HG03558 (cell line): ENCODE measurements around the gene TAF15.

Experiments
- ATAC-seq: cut with Tn5 transposase; IDR thresholded peaks from one replicate; pipeline ENCODE4 v1.9.1; 2021; ENCODE audit warnings: moderate number of reproducible peaks; ENCODE audit not compliant: unreplicated experiment; ENCODE audit errors: extremely low read depth

The TAF15 gene

GRCh38 chr17:35812456-35812855 is 3.2 kb downstream of the TAF15 start:
- no peak for ATAC-seq

DNA sequence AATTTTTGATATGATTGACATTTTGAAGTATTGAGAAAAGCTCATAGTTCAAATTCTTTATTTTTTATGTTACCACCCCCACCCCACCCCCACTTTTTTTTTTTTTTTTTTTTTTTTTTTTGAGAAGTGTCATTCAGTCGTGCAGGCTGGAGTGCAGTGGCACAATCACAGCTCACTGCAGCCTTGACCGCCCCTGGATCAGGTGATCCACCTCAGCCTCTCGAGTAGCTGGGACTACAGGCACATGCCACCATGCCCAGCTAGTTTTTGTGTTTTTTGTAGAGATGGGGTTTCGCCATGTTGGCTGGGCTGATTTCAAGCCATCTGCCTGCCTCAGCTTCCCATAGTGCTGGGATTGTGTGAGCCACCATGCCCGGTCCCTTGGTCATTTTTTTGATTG is 7.4 kb downstream of the TAF15 start:
- ATAC-seq, result no peak

DNA sequence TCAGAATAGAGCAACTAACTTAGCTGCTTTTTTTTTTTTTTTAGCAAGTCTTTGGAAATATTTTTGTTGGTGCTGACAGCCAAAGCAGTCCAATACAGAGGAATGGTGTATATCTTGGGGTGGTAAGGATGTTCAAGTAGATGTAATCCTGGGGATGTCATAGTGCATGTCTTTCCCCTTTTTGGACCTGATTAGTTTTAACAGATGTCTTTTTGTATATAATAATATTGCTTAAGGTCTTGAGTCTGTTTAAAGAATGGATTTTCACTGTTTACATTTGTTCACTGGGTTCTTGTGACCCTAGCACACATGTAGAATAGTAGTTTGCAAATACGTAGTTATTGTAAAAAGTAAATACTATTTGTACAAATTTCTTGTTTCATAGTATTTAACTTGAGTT is 7.9 kb downstream of the TAF15 start:
- ATAC-seq, result no peak

DNA sequence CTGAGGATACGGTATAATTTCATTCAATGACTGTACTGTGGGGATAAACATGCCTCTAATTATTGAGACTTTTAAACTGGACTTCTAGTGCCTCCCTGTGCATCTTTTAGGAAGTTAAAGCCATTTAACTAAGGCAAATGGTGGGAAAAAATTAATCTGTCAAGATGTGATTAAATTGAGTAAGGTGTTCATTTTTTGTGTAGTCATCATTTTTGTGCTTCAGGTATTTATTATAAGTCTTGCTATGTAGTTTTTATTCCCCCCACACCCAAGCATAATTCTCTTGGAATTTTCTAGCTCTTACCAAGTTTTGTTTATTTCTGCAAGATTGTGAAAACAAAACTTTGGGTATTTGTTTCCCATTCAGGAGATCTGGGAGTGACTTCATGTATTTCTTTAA is 10.2 kb downstream of the TAF15 start:
- no peak for ATAC-seq

DNA sequence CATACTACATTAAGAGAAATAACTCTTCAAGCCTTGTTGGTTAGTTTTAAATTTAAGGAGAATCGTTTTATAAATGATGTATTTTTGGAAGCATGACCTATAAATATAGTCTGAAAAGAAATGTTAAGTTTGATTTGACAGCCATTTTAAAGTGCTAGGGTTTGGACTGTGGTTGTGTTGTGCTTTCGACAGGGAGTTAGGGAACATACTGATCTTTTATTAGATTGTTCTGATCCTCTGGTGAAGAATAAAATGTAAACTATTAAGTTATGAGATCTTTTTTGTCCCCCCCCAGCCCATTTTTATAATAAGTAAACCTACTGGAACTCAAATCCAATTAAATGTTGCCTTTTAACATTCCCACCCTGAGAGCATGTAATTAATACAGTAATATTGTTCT is 12.0 kb downstream of the TAF15 start:
- no peak for ATAC-seq

DNA sequence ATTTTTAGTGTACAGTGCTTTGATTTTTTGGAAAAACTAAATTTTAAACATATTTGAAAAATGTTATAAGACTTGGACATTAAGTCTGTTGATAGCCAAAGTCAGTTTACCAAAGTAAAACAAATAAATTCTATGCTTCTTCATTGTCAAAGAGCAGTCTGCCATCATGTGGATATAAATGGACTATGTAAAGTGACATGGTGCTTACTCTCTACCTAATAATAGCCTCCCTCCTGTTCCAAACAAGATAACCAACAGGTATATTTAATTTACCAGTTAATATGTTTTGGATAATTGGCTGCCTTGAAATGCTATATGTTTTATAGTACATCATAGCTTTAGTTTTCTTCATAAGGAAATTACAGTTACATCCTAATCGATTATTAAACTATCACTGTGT is 15.9 kb downstream of the TAF15 start:
- ATAC-seq, result no peak

- ATAC-seq, result no peak
These were observed 31.8 kb downstream of the TAF15 start for GRCh38 chr17:35841101-35841500.

DNA sequence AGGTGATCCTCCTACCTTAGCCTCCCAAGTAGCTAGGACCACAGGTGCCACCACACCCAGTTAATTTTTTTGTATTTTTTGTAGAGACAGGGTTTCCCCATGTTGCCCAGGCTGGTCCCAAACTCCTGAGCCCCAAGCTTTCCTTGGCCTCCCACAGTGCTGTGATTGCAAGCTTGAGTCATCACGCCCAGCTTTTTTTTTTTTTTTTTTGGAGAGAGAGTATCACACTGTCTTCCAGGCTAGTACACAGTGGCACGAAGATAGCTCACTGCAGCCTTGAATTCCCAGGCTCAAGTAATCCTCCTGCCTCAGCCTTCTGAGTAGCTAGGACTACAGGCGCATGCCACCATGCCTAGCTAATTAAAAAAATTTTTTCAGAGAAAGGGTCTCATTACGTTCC is 32.2 kb downstream of the TAF15 start:
- ATAC-seq, result no peak

DNA sequence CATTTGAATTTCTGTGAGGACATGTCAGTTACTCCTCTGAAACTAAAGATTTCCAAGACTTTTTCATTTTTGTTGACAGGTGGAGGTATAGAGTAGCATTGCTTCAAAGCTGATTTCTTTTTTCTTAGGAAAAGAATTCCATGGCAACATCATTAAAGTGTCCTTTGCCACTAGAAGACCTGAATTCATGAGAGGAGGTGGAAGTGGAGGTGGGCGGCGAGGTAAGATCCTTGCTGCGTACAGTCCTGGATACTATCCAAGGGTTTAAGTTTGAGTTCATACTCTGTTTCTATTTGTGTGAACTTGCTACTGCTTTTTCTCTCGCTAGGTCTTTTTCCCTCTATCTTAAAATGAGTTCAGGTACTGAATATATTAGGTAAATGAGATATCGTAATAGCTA is 33.0 kb downstream of the TAF15 start:
- ATAC-seq, result no peak

DNA sequence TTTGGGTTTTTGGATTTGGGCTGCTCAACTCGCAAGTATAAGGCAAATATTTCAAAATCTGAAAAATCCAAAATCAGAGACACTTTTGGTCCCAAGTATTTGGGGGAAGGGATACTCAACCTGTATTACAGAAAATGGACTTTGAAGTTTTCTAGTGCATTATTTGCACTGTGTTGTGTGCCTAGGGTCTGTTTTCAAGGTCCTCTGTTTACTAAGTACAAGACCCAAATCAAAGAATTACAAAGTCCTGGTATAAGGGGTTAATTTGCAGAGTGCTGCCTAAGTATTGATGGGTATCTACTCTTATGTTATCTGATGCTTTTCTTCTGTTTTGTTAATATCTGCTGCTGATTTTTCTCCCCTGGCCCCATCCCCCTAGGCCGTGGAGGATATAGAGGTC is 34.4 kb downstream of the TAF15 start:
- no peak for ATAC-seq

GRCh38 chr17:35844547-35844946 is 35.3 kb downstream of the TAF15 start:
- no peak for ATAC-seq

GRCh38 chr17:35846055-35846809 is 36.9 kb downstream of the TAF15 start:
- ATAC-seq, result no peak

DNA sequence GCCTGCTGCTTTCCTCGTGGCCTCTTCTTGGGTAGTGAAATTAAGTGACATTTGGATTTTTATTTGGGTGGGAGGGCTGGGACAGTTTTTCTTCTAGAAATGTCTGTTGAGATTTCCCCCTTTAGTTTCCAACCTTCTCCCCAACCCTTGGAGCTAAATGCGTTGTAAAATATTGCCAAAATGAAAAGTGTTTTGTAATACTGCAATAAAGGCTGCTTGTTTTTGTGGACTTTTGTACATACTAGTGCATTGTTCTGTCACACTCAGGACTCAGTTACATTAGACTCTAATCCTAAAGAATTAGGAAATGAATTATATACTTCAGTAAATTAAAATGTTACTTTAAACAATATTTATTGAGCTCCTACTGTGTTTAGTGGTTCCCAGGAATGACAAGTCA is 37.7 kb downstream of the TAF15 start:
- no peak for ATAC-seq

DNA sequence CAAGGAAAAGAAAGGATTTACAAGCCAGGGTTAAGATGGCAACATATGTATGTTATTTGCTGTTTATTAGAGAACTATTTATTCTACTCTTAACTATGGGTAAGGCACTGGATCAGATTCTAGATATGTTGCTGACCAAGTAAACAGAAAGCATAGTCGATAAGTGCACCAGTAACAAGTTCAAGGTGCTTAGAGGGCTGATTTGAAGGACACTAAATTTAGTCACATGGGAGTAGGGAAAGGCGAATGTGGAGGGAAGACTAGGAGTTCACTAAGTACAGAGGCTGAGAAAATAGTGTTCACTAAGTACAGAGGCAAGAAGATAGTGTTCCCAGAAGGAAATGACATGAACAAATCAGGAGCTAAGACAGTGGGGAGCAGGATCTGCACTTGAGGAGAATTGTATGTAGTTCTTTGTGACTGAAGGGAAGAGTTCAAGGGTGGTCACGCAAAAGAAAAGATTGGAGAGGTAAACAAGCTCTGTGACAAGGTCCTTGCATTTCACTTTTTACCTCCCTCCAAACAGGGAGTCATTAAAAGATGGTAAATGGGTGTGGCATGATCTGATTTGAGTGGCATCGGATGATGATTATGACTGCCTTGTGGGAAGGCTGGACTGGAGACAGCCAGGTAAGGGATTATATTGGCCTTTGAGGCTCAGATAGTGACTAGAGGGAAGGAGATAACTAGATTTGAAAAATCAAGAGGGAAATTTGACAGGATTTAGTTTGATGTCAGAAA is 38.5 kb downstream of the TAF15 start:
- ATAC-seq, result no peak

- ATAC-seq, result no peak
These were observed 40.4 kb downstream of the TAF15 start for GRCh38 chr17:35849469-35850348.

DNA sequence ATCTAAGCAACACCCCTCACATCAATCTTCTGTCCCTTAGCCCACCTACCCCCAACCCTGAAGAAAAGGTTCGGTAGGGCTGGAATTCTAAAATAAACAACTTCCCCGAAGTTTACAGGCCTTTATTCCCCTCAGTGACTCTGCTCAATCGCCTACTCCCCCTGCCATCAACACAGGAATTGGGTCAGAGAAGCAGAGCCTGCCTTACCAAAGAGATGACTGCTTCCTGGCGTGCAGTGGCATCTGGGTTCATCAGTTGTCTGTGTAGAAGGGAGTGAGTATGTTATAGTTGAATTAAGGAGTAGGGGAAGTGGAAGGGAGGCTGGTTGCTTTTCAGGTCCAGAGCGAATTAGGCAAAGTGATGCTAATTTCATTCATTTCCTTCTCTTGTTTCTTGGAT is 46.7 kb downstream of the TAF15 start:
- ATAC-seq, result no peak

GRCh38 chr17:35856603-35857002 is 47.3 kb downstream of the TAF15 start:
- no peak for ATAC-seq

- ATAC-seq, result no peak
These were observed 55.6 kb downstream of the TAF15 start for GRCh38 chr17:35864853-35865252.

DNA sequence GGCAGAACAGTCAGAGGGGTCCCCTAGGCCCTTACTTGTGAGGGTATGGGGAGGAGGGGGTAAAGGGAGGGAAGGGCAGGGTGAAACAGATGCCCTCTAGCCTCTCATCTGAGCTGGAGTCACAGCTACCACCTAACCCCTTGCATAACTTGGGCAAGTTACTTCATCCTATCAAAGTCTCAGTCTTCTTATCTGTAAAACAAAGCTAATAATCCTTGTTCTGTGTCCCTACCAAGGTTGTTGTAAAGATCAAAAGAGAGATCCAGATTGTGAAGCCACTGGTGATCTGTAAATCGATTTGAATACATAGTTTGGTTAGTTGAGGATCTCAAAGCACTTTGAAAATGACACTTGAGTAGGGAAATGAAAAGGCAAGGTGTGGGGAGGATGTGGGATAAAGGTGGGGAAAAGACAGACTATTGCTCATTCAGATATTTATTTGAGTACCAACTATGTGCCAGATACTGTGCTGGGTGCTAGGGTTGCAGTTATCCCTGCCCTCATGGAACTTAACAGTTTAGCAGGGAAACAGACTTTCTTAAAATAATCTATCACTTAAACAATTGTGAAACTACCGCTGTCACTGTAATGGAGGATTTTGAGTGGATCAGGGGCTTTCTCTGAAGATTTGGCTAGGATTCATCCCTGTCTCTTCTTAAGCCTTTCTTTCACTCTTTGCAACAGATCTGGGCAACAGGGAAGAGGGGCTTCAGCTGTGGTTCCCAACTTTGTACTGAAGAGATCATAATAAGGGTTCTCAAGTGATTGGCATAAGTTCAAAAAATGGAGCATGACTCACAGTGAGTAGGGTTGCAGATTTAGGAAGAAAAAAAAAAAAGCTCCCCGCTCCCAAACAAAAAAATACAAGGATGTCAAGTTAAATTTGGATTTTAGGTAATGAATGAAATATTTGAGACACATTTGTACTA is 56.4 kb downstream of the TAF15 start:
- no peak for ATAC-seq
